Chondrocyte (in vitro differentiated cells): ENCODE data around the gene ZNF326. TPM values are rescaled to one million over a fixed set of nuclear protein-coding genes. Genes with fewer than 3 reads are reported as not detected.

Experiments
- DNase-seq: peaks from one replicate; pipeline ENCODE4 v3.0.0; 2021; ENCODE audit warnings: mixed read lengths, low spot score
- H3K27ac Mint-ChIP-seq: one replicate; pipeline ENCODE4 v1.8.0; 2021; ENCODE audit warnings: mild to moderate bottlenecking, moderate library complexity, mixed read lengths; ENCODE audit not compliant: unreplicated experiment
- H3K27me3 Mint-ChIP-seq: 2 replicates; pipeline ENCODE4 v1.8.0; 2021; ENCODE audit warnings: low read depth, mixed read lengths
- H3K36me3 Mint-ChIP-seq: 2 replicates; pipeline ENCODE4 v1.8.0; 2021; ENCODE audit warnings: low read depth, mixed read lengths
- H3K4me1 Mint-ChIP-seq: 2 replicates; pipeline ENCODE4 v1.8.0; 2021; ENCODE audit warnings: low read depth, mild to moderate bottlenecking, mixed read lengths
- H3K4me3 Mint-ChIP-seq: one replicate; pipeline ENCODE4 v1.8.0; 2021; ENCODE audit warnings: mild to moderate bottlenecking, moderate library complexity, mixed read lengths; ENCODE audit not compliant: unreplicated experiment
- H3K9me3 Mint-ChIP-seq: 2 replicates; pipeline ENCODE4 v1.8.0; 2021; ENCODE audit warnings: low read depth, mixed read lengths
- CTCF ChIP-seq: fragments of 200-600 bp; sonication (generic); IDR thresholded peaks from 2 replicates; pipeline ENCODE4 v1.5.0; 2021; ENCODE audit warnings: antibody characterized with exemption, mild to moderate bottlenecking, moderate library complexity
- total RNA-seq: library from RNA; stranded (reverse); gene quantifications from 3 replicates; pipeline ENCODE4 v1.2.1, GENCODE V29; 2021

ZNF326 gene
- total RNA-seq, 1 donor from 2014 or later, result 19.3 TPM

GRCh38 chr1:90074137-90074536 lies 79.2 kb downstream of the ZNF326 start:
- Mint-ChIP-seq H3K27ac (no peak overlapping the region), H3K4me3 (no peak overlapping the region), H3K36me3 (no peaks in the 10 kb centered on the region), H3K4me1 (no peaks in the 10 kb centered on the region), H3K27me3 (peaks cover 23% of the 10 kb centered on the region), H3K9me3 (no peaks in the 10 kb centered on the region)
- no peak for TF ChIP-seq CTCF
- DNase-seq, result no peak

GRCh38 chr1:90074566-90074965 lies 79.7 kb downstream of the ZNF326 start:
- H3K9me3 Mint-ChIP-seq, result no peaks in the 10 kb centered on the region
- H3K27me3 Mint-ChIP-seq, result peaks cover 20% of the 10 kb centered on the region
- no peak overlapping the region for H3K4me3 Mint-ChIP-seq
- H3K36me3 Mint-ChIP-seq, result no peaks in the 10 kb centered on the region
- no peaks in the 10 kb centered on the region for H3K4me1 Mint-ChIP-seq
- DNase-seq, result no peak
- H3K27ac Mint-ChIP-seq, result no peak overlapping the region
- no peak for TF ChIP-seq CTCF

GRCh38 chr1:90074970-90075391 lies 80.1 kb downstream of the ZNF326 start:
- TF ChIP-seq CTCF, result no peak
- no peak overlapping the region for H3K27ac Mint-ChIP-seq
- H3K4me1 Mint-ChIP-seq, result no peaks in the 10 kb centered on the region
- H3K36me3 Mint-ChIP-seq, result no peaks in the 10 kb centered on the region
- no peak for DNase-seq
- no peaks in the 10 kb centered on the region for H3K9me3 Mint-ChIP-seq
- H3K4me3 Mint-ChIP-seq, result no peak overlapping the region
- peaks cover 18% of the 10 kb centered on the region for H3K27me3 Mint-ChIP-seq

GRCh38 chr1:90083995-90084394 lies 89.1 kb downstream of the ZNF326 start:
- H3K4me1 Mint-ChIP-seq, result no peaks in the 10 kb centered on the region
- H3K4me3 Mint-ChIP-seq, result no peak overlapping the region

More at GRCh38 chr1:90083995-90084394, 89.1 kb downstream of the ZNF326 start:
- DNase-seq, result no peak
- Mint-ChIP-seq H3K27me3 (peaks cover 36% of the 10 kb centered on the region), H3K27ac (no peak overlapping the region), H3K9me3 (no peaks in the 10 kb centered on the region), H3K36me3 (no peaks in the 10 kb centered on the region)
- no peak for TF ChIP-seq CTCF

Other genes starting within 250 kb of the ZNF326 start
- gene LRRC8D, start 174.1 kb upstream of the ZNF326 start, total RNA-seq, result 11.3 to 14.9 TPM (median 13.4 TPM) in 3 replicates